ENCODE measurements around the gene PDZRN4.

GRCh38 chr12:41286426-41286825 lies 98.3 kb downstream of the PDZRN4 start:
- TF ChIP-seq SP1 (IDR thresholded peaks at IDR 0.05) (no peak), FOXA1 (IDR thresholded peaks at IDR 0.05) (no peak), PKNOX1 (IDR thresholded peaks at IDR 0.05) (no peak), FOXK2 (IDR thresholded peaks at IDR 0.05) (no peak), BHLHE40 (IDR thresholded peaks at IDR 0.05; ENCODE audit: borderline replicate concordance) (no peak), SUZ12 (IDR thresholded peaks at IDR 0.05) (no peak), NFRKB (IDR thresholded peaks at IDR 0.05) (no peak), FOXM1 (IDR thresholded peaks at IDR 0.05; ENCODE audit: borderline replicate concordance) (no peak)

All from HEK293T (cell line).